ENCODE results near the gene RBP2. TPM values are rescaled to one million over a fixed set of nuclear protein-coding genes. Genes with fewer than 3 reads are reported as not detected.
A peak's percentile ranks its signal among the peaks of the same experiment; 100 is the strongest.

Gene RBP2
- total RNA-seq = not detected
- polyA plus RNA-seq (2013, experiment 1 of 2) = not detected
- polyA plus RNA-seq (2013, experiment 2 of 2) = not detected
- long read RNA-seq, experiment 1 = 0 reads
- long read RNA-seq, experiment 2, partial matches to known transcripts = 0 of 1 reads
- long read RNA-seq, experiment 2, other reads (novel, unspliced or antisense) = 1 of 1 reads
- long read RNA-seq, experiment 3, partial matches to known transcripts = 0 of 1 reads
- long read RNA-seq, experiment 3, other reads (novel, unspliced or antisense) = 1 of 1 reads
- long read RNA-seq, experiment 4 = 0 reads

DNA sequence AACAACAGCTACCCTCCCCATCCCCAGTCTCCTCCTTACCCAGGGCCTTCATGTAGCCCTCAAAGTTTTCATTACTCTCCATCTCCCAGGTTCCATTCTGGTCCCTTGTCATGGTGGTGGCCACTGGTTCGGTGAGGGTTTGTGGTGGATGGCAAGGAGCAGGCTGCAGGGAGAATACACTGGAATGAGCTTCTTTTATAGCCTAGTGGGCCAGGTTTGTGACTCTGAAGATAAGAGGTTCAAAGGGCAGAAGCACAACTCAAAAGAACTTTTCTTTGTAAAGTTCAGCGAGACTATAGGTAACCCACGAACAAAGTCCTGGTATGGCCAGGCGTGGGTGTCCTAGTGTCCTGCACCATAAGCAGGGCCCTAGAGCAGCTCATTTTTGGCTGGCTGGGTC is at the start of gene RBP2:
Gene RBP2 (minus strand): TSS at position 169 of the 400 bp plus-strand sequence. CDS start 57 bp downstream, at position 112.
- Mint-ChIP-seq H3K27me3 (ENCODE audit: insufficient read depth) (no peaks in the 10 kb centered on the region), H3K4me1 (no peaks in the 10 kb centered on the region), H3K4me3 (no peak within 1 kb of the TSS), H3K9me3 (no peaks in the 10 kb centered on the region), H3K27ac (no peak within 1 kb of the TSS), H3K36me3 (ENCODE audit: low read depth) (peaks cover 1% of the 10 kb centered on the region)
- no peaks in the 10 kb centered on the region for H3K9me3 ChIP-seq (ENCODE audit: control insufficient read depth, low read length)
- H3K9ac ChIP-seq (ENCODE audit: extremely low read depth, low read length, poor library complexity, severe bottlenecking) = no peak within 1 kb of the TSS
- no peak within 1 kb of the TSS for H3K27ac ChIP-seq (ENCODE audit: low read depth, low read length)
- H3K27me3 ChIP-seq (ENCODE audit: control insufficient read depth, insufficient read depth, low read length, poor library complexity, severe bottlenecking) = no peaks in the 10 kb centered on the region
- TF ChIP-seq, protein P1, sequence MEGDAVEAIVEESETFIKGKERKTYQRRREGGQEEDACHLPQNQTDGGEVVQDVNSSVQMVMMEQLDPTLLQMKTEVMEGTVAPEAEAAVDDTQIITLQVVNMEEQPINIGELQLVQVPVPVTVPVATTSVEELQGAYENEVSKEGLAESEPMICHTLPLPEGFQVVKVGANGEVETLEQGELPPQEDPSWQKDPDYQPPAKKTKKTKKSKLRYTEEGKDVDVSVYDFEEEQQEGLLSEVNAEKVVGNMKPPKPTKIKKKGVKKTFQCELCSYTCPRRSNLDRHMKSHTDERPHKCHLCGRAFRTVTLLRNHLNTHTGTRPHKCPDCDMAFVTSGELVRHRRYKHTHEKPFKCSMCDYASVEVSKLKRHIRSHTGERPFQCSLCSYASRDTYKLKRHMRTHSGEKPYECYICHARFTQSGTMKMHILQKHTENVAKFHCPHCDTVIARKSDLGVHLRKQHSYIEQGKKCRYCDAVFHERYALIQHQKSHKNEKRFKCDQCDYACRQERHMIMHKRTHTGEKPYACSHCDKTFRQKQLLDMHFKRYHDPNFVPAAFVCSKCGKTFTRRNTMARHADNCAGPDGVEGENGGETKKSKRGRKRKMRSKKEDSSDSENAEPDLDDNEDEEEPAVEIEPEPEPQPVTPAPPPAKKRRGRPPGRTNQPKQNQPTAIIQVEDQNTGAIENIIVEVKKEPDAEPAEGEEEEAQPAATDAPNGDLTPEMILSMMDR (conservative IDR thresholded peaks at IDR 0.05) = no peak
- no peaks in the 10 kb centered on the region for H3K36me3 ChIP-seq (ENCODE audit: control insufficient read depth, insufficient read depth, low read length)
- no peak for DNase-seq
- 86 to 98% methylated on average over 4 of the region's 4 CpGs for WGBS, 2 experiments (ENCODE audit: insufficient coverage in 1 of 2, insufficient read length in 1 of 2)
- H3K4me3 ChIP-seq (ENCODE audit: low read length) = no peak within 1 kb of the TSS
- H3K4me1 ChIP-seq (ENCODE audit: control insufficient read depth, insufficient read depth, low read length) = no peaks in the 10 kb centered on the region

DNA sequence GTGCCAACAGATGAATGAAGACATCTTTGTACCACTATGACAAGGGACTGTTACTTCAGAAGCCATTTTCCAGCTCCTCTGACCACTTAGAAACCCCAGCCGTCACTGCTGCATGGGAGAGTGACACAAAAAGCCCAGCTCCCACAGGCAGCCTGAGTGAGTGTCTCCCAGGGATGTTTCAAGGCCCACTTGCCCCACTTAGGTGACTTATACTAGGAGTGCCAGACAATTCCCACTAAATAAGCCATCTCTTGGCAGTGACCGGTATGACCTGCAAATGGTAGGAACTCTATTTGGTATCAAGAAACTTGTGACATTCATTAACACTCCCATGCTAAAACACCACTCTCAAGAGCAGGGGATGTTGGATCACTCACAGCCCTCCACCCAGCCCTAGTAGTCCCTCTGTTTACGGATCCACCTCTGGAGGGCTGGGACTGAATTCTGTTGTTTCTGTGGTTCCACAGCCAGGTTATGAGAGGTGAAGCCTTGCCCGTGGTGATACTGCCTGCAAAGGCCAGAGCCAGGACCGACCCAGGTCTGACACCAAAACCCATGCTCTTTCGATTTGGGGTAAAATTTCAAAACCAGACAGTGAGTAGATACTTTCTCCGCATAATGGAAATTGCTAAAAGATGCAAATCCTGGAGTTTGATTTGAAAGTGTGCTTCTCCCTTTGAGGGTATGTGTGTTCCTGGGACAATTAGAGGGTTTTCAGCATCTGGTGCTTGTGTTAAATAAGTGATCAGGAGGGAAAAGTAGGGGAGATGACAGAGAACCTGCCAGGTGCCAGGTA is 48.7 kb upstream of the RBP2 start:
- no peaks in the 10 kb centered on the region for H3K27me3 ChIP-seq (ENCODE audit: control insufficient read depth, insufficient read depth, low read length, poor library complexity, severe bottlenecking)
- H3K27ac ChIP-seq (ENCODE audit: low read depth, low read length) = no peak overlapping the region
- no peaks in the 10 kb centered on the region for H3K9me3 ChIP-seq (ENCODE audit: control insufficient read depth, low read length)
- Mint-ChIP-seq H3K27ac (no peak overlapping the region), H3K4me3 (no peak overlapping the region), H3K4me1 (peaks cover 30% of the 10 kb centered on the region), H3K9me3 (no peaks in the 10 kb centered on the region), H3K36me3 (ENCODE audit: low read depth) (peaks cover 9% of the 10 kb centered on the region), H3K27me3 (ENCODE audit: insufficient read depth) (peaks cover 2% of the 10 kb centered on the region)
- H3K9ac ChIP-seq (ENCODE audit: extremely low read depth, low read length, poor library complexity, severe bottlenecking) = no peak overlapping the region
- 77 to 92% methylated on average over 5 to 7 of the region's 7 CpGs for WGBS, 2 experiments (ENCODE audit: insufficient coverage in 1 of 2, insufficient read length in 1 of 2)
- peaks cover 8% of the 10 kb centered on the region for H3K4me1 ChIP-seq (ENCODE audit: control insufficient read depth, insufficient read depth, low read length)
- H3K36me3 ChIP-seq (ENCODE audit: control insufficient read depth, insufficient read depth, low read length) = no peaks in the 10 kb centered on the region
- H3K4me3 ChIP-seq (ENCODE audit: low read length) = no peak overlapping the region
- DNase-seq = no peak
- TF ChIP-seq, protein P1 (conservative IDR thresholded peaks at IDR 0.05) = no peak

DNA sequence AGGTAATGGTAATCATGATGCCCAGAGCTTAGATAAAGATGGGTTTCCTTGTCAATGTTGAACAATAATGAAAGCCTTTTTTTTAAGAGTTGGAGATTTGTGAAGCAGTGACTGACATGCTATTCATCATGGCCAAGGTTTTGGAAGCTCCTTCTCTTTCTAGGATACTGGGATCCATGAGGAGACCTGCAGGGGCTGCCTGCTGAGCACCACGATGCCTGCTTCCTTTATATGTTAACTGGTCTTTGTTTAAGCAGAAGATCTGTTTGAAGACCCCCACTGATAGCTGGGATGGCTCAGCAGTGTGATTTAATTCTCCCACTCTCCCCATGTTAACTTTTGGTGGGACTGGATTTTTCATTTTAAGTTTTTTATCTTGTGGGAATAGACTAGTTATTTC is 47.4 kb upstream of the RBP2 start:
- H3K9me3 Mint-ChIP-seq = no peaks in the 10 kb centered on the region
- no peak overlapping the region for H3K4me3 Mint-ChIP-seq
- WGBS, 2 experiments (ENCODE audit: insufficient coverage in 1 of 2, insufficient read length in 1 of 2) = 11% methylated on average over 1 of the region's 1 CpG; no CpG with 5 or more reads in 1 of the 2 experiments
- TF ChIP-seq, protein P1 (conservative IDR thresholded peaks at IDR 0.05) = no peak
- Histone ChIP-seq H3K9ac (ENCODE audit: extremely low read depth, low read length, poor library complexity, severe bottlenecking) (no peak overlapping the region), H3K4me1 (ENCODE audit: control insufficient read depth, insufficient read depth, low read length) (peaks cover 8% of the 10 kb centered on the region), H3K27ac (ENCODE audit: low read depth, low read length) (no peak overlapping the region), H3K9me3 (ENCODE audit: control insufficient read depth, low read length) (no peaks in the 10 kb centered on the region), H3K4me3 (ENCODE audit: low read length) (no peak overlapping the region), H3K36me3 (ENCODE audit: control insufficient read depth, insufficient read depth, low read length) (no peaks in the 10 kb centered on the region), H3K27me3 (ENCODE audit: control insufficient read depth, insufficient read depth, low read length, poor library complexity, severe bottlenecking) (no peaks in the 10 kb centered on the region)
- H3K4me1 Mint-ChIP-seq = peaks cover 30% of the 10 kb centered on the region
- peak overlapping the region; percentile 18 for H3K27ac Mint-ChIP-seq
- peak; percentile 71 for DNase-seq
- H3K27me3 Mint-ChIP-seq (ENCODE audit: insufficient read depth) = peaks cover 2% of the 10 kb centered on the region
- H3K36me3 Mint-ChIP-seq (ENCODE audit: low read depth) = peaks cover 9% of the 10 kb centered on the region
